GM12872 (cell line): ENCODE data around the gene PPP1R7.

Experiments
- CTCF ChIP-seq: IDR thresholded peaks from 3 replicates; pipeline ENCODE4 v1.5.1; 2011; ENCODE audit warnings: low read depth, mild to moderate bottlenecking, low read length, moderate library complexity; ENCODE audit not compliant: insufficient read depth

The PPP1R7 gene

GRCh38 chr2:241123816-241124536 is 26.3 kb upstream of the PPP1R7 start:
- TF ChIP-seq CTCF, result no peak

GRCh38 chr2:241125626-241126025 is 24.6 kb upstream of the PPP1R7 start:
- no peak for TF ChIP-seq CTCF

GRCh38 chr2:241126201-241126611 is 24.1 kb upstream of the PPP1R7 start:
- TF ChIP-seq CTCF, result no peak

- TF ChIP-seq CTCF, result no peak
Measured at GRCh38 chr2:241126771-241127202, 23.5 kb upstream of the PPP1R7 start.

DNA sequence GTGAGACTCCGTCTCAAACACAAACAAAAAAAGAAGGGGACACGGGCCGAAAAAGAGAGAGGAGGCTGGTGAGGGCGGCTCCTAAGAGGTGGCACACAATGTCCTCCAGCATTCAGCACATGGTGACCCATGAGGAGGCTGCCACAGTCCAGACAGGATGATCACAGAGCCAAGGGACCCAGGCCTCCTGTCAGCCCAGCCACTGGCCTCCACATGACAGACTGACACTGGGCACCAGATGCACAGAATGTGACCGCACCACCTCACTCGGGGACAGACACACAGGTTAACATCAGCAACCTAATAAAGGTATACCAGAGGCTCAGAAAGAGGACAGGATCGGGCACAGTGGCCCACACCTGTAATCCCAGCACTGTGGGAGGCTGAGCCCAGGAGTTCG is 22.0 kb upstream of the PPP1R7 start:
- no peak for TF ChIP-seq CTCF

- TF ChIP-seq CTCF, result no peak
Measured at GRCh38 chr2:241129086-241129871, 21.0 kb upstream of the PPP1R7 start.

GRCh38 chr2:241130316-241130715 is 20.0 kb upstream of the PPP1R7 start:
- no peak for TF ChIP-seq CTCF
